GM19193 (cell line): ENCODE data around the gene ARMC6.
A peak's percentile ranks its signal among the peaks of the same experiment; 100 is the strongest.

ENCODE experiments used
- POLR2A ChIP-seq: IDR thresholded peaks from 4 replicates; pipeline ENCODE4 v1.6.1; 2011; ENCODE audit not compliant: insufficient read depth, insufficient read length; ENCODE audit errors: extremely low read depth

Gene ARMC6

GRCh38 chr19:18999896-19000620 is 33.3 kb upstream of the ARMC6 start:
- TF ChIP-seq POLR2A, result no peak

GRCh38 chr19:19004144-19004543 is 29.3 kb upstream of the ARMC6 start:
- TF ChIP-seq POLR2A, result no peak

GRCh38 chr19:19006213-19006612 is 27.2 kb upstream of the ARMC6 start:
- no peak for TF ChIP-seq POLR2A

GRCh38 chr19:19009951-19010350 is 23.5 kb upstream of the ARMC6 start:
- no peak for TF ChIP-seq POLR2A

GRCh38 chr19:19010551-19010950 is 22.9 kb upstream of the ARMC6 start:
- no peak for TF ChIP-seq POLR2A

- TF ChIP-seq POLR2A, result no peak
Measured at GRCh38 chr19:19021115-19021514, 12.3 kb upstream of the ARMC6 start.

GRCh38 chr19:19022380-19022961 is 10.9 kb upstream of the ARMC6 start:
- no peak for TF ChIP-seq POLR2A

GRCh38 chr19:19025861-19026260 is 7.5 kb upstream of the ARMC6 start:
- TF ChIP-seq POLR2A, result no peak

- no peak for TF ChIP-seq POLR2A
Measured at GRCh38 chr19:19026299-19026971, 7.0 kb upstream of the ARMC6 start.

- no peak for TF ChIP-seq POLR2A
Measured at GRCh38 chr19:19027228-19027627, 6.2 kb upstream of the ARMC6 start.

- no peak for TF ChIP-seq POLR2A
Measured at GRCh38 chr19:19028526-19028925, 4.9 kb upstream of the ARMC6 start.

GRCh38 chr19:19031891-19032290 is 1.5 kb upstream of the ARMC6 start:
- no peak for TF ChIP-seq POLR2A

- TF ChIP-seq POLR2A, result peak; percentile 22
Measured at GRCh38 chr19:19032420-19033175, 805 bp upstream of the ARMC6 start.

- TF ChIP-seq POLR2A, result no peak
Measured at GRCh38 chr19:19033176-19033425, 302 bp upstream of the ARMC6 start.

GRCh38 chr19:19034204-19034624 is 811 bp downstream of the ARMC6 start:
- no peak for TF ChIP-seq POLR2A

- no peak for TF ChIP-seq POLR2A
Measured at GRCh38 chr19:19039901-19040300, 6.5 kb downstream of the ARMC6 start.

- no peak for TF ChIP-seq POLR2A
Measured at GRCh38 chr19:19040417-19040816, 7.0 kb downstream of the ARMC6 start.
